ENCODE results near the gene CD9. TPM values are rescaled to one million over a fixed set of nuclear protein-coding genes. Genes with fewer than 3 reads are reported as not detected.

CD9 gene
- total RNA-seq, 3 donors from 2014 or later, result 91.1 to 436 (median 243) TPM

- Histone ChIP-seq H3K27me3 (no peaks in the 10 kb centered on the region), H3K4me3 (peak overlapping the region in 1 of 3 donors; percentile 3), H3K9me3 (no peaks in the 10 kb centered on the region), H3K27ac (peak overlapping the region; percentile 64 to 68), H3K4me1 (peaks cover 0 to 18% of the 10 kb centered on the region in 2 donors), H3K36me3 (no peaks in the 10 kb centered on the region)
- DNase-seq (ENCODE audit: low spot score in 2 of 2), result peak in 1 of 2 donors; percentile 68
- TF ChIP-seq CTCF (IDR thresholded peaks at IDR 0.05), result no peak
- no peak for TF ChIP-seq POLR2A (IDR thresholded peaks at IDR 0.05)
- no peak for TF ChIP-seq POLR2AphosphoS5 (IDR thresholded peaks at IDR 0.05)
- intact Hi-C loops (cut with DNase I; ENCODE audit: low total_unique reads), result no loop called here
Observed at GRCh38 chr12:6250343-6250742, 50.1 kb downstream of the CD9 start.

GRCh38 chr12:6253278-6253677 lies 53.1 kb downstream of the CD9 start:
- Histone ChIP-seq H3K4me1 (peaks cover 0 to 18% of the 10 kb centered on the region in 2 donors), H3K27me3 (no peaks in the 10 kb centered on the region), H3K4me3 (no peak overlapping the region), H3K36me3 (no peaks in the 10 kb centered on the region), H3K27ac (no peak overlapping the region), H3K9me3 (no peaks in the 10 kb centered on the region)
- TF ChIP-seq POLR2A (IDR thresholded peaks at IDR 0.05) (no peak), POLR2AphosphoS5 (IDR thresholded peaks at IDR 0.05) (no peak), CTCF (IDR thresholded peaks at IDR 0.05) (no peak)
- no peak for DNase-seq (ENCODE audit: low spot score in 2 of 2)
- intact Hi-C loops (cut with DNase I; ENCODE audit: low total_unique reads), result no loop called here

- Histone ChIP-seq H3K27me3 (no peaks in the 10 kb centered on the region), H3K9me3 (no peaks in the 10 kb centered on the region), H3K4me3 (no peak overlapping the region), H3K36me3 (no peaks in the 10 kb centered on the region), H3K4me1 (peaks cover 0 to 8% of the 10 kb centered on the region in 2 donors), H3K27ac (no peak overlapping the region)
- intact Hi-C loops (cut with DNase I; ENCODE audit: low total_unique reads), result no loop called here
- DNase-seq (ENCODE audit: low spot score in 2 of 2), result no peak
- TF ChIP-seq POLR2A (IDR thresholded peaks at IDR 0.05) (no peak), CTCF (IDR thresholded peaks at IDR 0.05) (no peak), POLR2AphosphoS5 (IDR thresholded peaks at IDR 0.05) (no peak)
Observed at GRCh38 chr12:6254491-6254890, 54.3 kb downstream of the CD9 start.

- intact Hi-C loops (cut with DNase I; ENCODE audit: low total_unique reads), result no loop called here
- no peaks in the 10 kb centered on the region for H3K36me3 ChIP-seq
- TF ChIP-seq POLR2A (IDR thresholded peaks at IDR 0.05), result no peak
- no peak for TF ChIP-seq CTCF (IDR thresholded peaks at IDR 0.05)
- no peak for TF ChIP-seq POLR2AphosphoS5 (IDR thresholded peaks at IDR 0.05)
- H3K27me3 ChIP-seq, result no peaks in the 10 kb centered on the region
- no peak overlapping the region for H3K4me3 ChIP-seq
- DNase-seq (ENCODE audit: low spot score in 2 of 2), result no peak
- H3K4me1 ChIP-seq, result no peaks in the 10 kb centered on the region
- H3K27ac ChIP-seq, result no peak overlapping the region
- H3K9me3 ChIP-seq, result no peaks in the 10 kb centered on the region
Observed at GRCh38 chr12:6257007-6257406, 56.8 kb downstream of the CD9 start.

- no peaks in the 10 kb centered on the region for H3K9me3 ChIP-seq
- intact Hi-C loops (cut with DNase I; ENCODE audit: low total_unique reads), result no loop called here
- no peak for DNase-seq (ENCODE audit: low spot score in 2 of 2)
- no peaks in the 10 kb centered on the region for H3K36me3 ChIP-seq
- no peak overlapping the region for H3K4me3 ChIP-seq
- TF ChIP-seq POLR2A (IDR thresholded peaks at IDR 0.05) (no peak), CTCF (IDR thresholded peaks at IDR 0.05) (no peak), POLR2AphosphoS5 (IDR thresholded peaks at IDR 0.05) (no peak)
- H3K27ac ChIP-seq, result no peak overlapping the region
- H3K27me3 ChIP-seq, result no peaks in the 10 kb centered on the region
- no peaks in the 10 kb centered on the region for H3K4me1 ChIP-seq
Observed at GRCh38 chr12:6262211-6262610, 62.0 kb downstream of the CD9 start.

All from breast epithelium (tissue), 4 donors.